GM12878 (cell line): ENCODE results near the gene PPARA. TPM values are rescaled to one million over a fixed set of nuclear protein-coding genes. Genes with fewer than 3 reads are reported as not detected.

Source experiments
- ATAC-seq: fragments of 200-7000 bp; cut with Tn5 transposase; 3 replicates; pipeline ENCODE4 v1.9.1; 2020; ENCODE audit warnings: mild to moderate bottlenecking, moderate library complexity
- BruUV-seq: library from RNA; stranded (reverse); fragments of 400-500 nt; replicated peaks from 2 replicates; lab custom pipeline; 2021; lab: Mats Ljungman, UMichigan
- CTCF ChIA-PET: fragments of 300-600 bp; sonication (Branson Sonifier 250); formaldehyde crosslinking; extraction: SDS; loops from one replicate; lab custom pipeline; 2021; ENCODE audit warnings: inconsistent platforms; lab: Yijun Ruan, JAX
- POLR2A ChIA-PET: fragments of 350-600 bp; formaldehyde crosslinking; extraction: SDS; loops from one replicate; lab custom pipeline; 2021; ENCODE audit warnings: inconsistent platforms; lab: Charles Lee
- RAD21 ChIA-PET: fragments of 300-600 bp; sonication (Branson Sonifier 250); formaldehyde crosslinking; loops from one replicate; lab custom pipeline; 2023; ENCODE audit warnings: antibody characterized with exemption; ENCODE audit not compliant: unreplicated experiment; lab: Charles Lee
- SMC1A ChIA-PET: fragments of 300-600 bp; sonication (Branson Sonifier 250); formaldehyde crosslinking; loops from one replicate; lab custom pipeline; 2023; ENCODE audit not compliant: unreplicated experiment, uncharacterized antibody; lab: Charles Lee
- DNase-seq: peaks from one replicate; pipeline ENCODE4 v3.0.0-alpha.2; 2011; ENCODE audit warnings: low read depth, low spot score
- FAIRE-seq: peaks from 3 replicates; lab custom pipeline; 2011; peaks lifted over from hg19 to GRCh38; lab: Jason Lieb, UNC
- H2AFZ ChIP-seq: 2 replicates; pipeline ENCODE4 v1.6.0; 2011; ENCODE audit warnings: low read depth, low read length, control low read depth; ENCODE audit not compliant: control insufficient read depth
- H3K27ac ChIP-seq: 2 replicates; pipeline ENCODE4 v1.5.1; 2011; ENCODE audit warnings: control low read depth; ENCODE audit not compliant: control insufficient read depth, insufficient read depth
- H3K27me3 ChIP-seq, 2 experiments: replicated peaks in 1 of 2; 2 replicates each; pipeline versions ENCODE4 v1.6.0 to v1.6.1; 2011; ENCODE audit warnings: low read length in 1 of 2; ENCODE audit not compliant: control insufficient read depth in 2 of 2, insufficient read depth in 2 of 2
- H3K36me3 ChIP-seq, 2 experiments: 2 replicates each; pipeline ENCODE4 v1.5.1; 2011; ENCODE audit warnings: low read length in 1 of 2; ENCODE audit not compliant: control insufficient read depth in 2 of 2, insufficient read depth in 2 of 2
- H3K4me1 ChIP-seq: 2 replicates; pipeline ENCODE4 v1.6.1; 2011; ENCODE audit warnings: mild to moderate bottlenecking, low read length, moderate library complexity, mixed read lengths; ENCODE audit not compliant: control insufficient read depth, insufficient read depth
- H3K4me2 ChIP-seq: 2 replicates; pipeline ENCODE4 v1.6.0; 2011; ENCODE audit warnings: control low read depth; ENCODE audit not compliant: control insufficient read depth, insufficient read depth
- H3K4me3 ChIP-seq: fragments of 200-600 bp; sonication (generic); 2 replicates; pipeline ENCODE4 v1.5.1; 2016
- H3K79me2 ChIP-seq: 2 replicates; pipeline ENCODE4 v1.6.0; 2011; ENCODE audit warnings: low read length; ENCODE audit not compliant: control insufficient read depth, insufficient read depth
- H3K9ac ChIP-seq: 2 replicates; pipeline ENCODE4 v1.8.0; 2011; ENCODE audit warnings: low read length, control low read depth, mixed read lengths; ENCODE audit not compliant: control insufficient read depth, insufficient read depth
- H3K9me3 ChIP-seq: replicated peaks from 3 replicates; pipeline ENCODE4 v1.5.1; 2011; ENCODE audit warnings: mild to moderate bottlenecking, low read length; ENCODE audit not compliant: control insufficient read depth, insufficient read depth
- H4K20me1 ChIP-seq: 2 replicates; pipeline ENCODE4 v1.6.0; 2011; ENCODE audit not compliant: control insufficient read depth, insufficient read depth
- FOXM1 ChIP-seq: IDR thresholded peaks from 2 replicates; pipeline ENCODE4 v1.6.1; 2012; ENCODE audit warnings: low read depth, mild to moderate bottlenecking, inconsistent platforms, low read length, moderate library complexity
- HDGF ChIP-seq: fragments of 450-650 bp; IDR thresholded peaks from 2 replicates; pipeline ENCODE4 v1.6.1; 2016; ENCODE audit warnings: antibody characterized with exemption
- MTA3 ChIP-seq: IDR thresholded peaks from 2 replicates; pipeline ENCODE4 v1.6.1; 2012; ENCODE audit warnings: low read length, inconsistent platforms, borderline replicate concordance
- POLR2AphosphoS5 ChIP-seq: IDR thresholded peaks from 2 replicates; pipeline ENCODE4 v1.6.1; 2011; ENCODE audit warnings: mild to moderate bottlenecking, low read length, inconsistent platforms
- RAD51 ChIP-seq: fragments of 450-650 bp; IDR thresholded peaks from 2 replicates; pipeline ENCODE4 v1.6.1; 2016; ENCODE audit warnings: moderate library complexity, mild to moderate bottlenecking, inconsistent platforms
- RBBP5 ChIP-seq: fragments of 200-600 bp; sonication (generic); conservative IDR thresholded peaks from 2 replicates; pipeline ENCODE4 v1.6.1; 2016
- WGBS: methylation state at CpG from one replicate; pipeline ENCODE4 v1.1.6; 2016; ENCODE audit warnings: low lambda C conversion rate; ENCODE audit not compliant: insufficient replicate concordance, insufficient coverage; ENCODE audit errors: missing lambda C conversion rate; 5-methylcytosine and 5-hydroxymethylcytosine counted together
- in situ Hi-C: fragments of 300-500 bp; cut with MboI; formaldehyde crosslinking; loops from 9 replicates; pipeline ENCODE4 v1.14.3; 2018; ENCODE audit warnings: mixed read lengths
- intact Hi-C: fragments of 100-400 bp; cut with micrococcal nuclease; formaldehyde crosslinking; loops from one replicate; pipeline ENCODE4 v1.14.2; 2022; ENCODE audit not compliant: unreplicated experiment
- polyA plus RNA-seq, 11 experiments: library from polyadenylated mRNA; depleted of rRNA in 4 of 11; unstranded in 6 of 11; stranded (reverse) in 5 of 11; fragments of >200 nt; fragmentation: Nextera tagmentation in 4 of 11; fragmentation: Illumina TruSeq in 1 of 11; extraction: Ambion mirVana in 4 of 11; extraction: Trizol in 1 of 11; gene quantifications; 1 replicate in 1 of 11; 2 replicates in 10 of 11; pipeline versions ENCODE4 v1.2.1 to v1.2.3, GENCODE V29; 2011 to 2016; ENCODE audit warnings: inconsistent platforms in 2 of 11, missing spikeins in 2 of 11, low read depth in 1 of 11
- total RNA-seq, 4 experiments: library from RNA; depleted of rRNA in 3 of 4; stranded (reverse); fragments of >200 nt in 3 of 4; fragmentation: Illumina TruSeq in 1 of 4; extraction: Trizol in 1 of 4; gene quantifications; 2 replicates each; pipeline versions ENCODE4 v1.2.1 to v1.2.3, GENCODE V29; 2013 to 2021
- TF ChIP-seq, protein P1 (sequence below): fragments of 150-350 bp; IDR thresholded peaks from 2 replicates; pipeline ENCODE4 v1.6.1; 2014; ENCODE audit warnings: mild to moderate bottlenecking, low read depth, low read length
- TF ChIP-seq, protein P2 (sequence below): fragments of 450-650 bp; formaldehyde crosslinking; IDR thresholded peaks from 2 replicates; pipeline ENCODE4 v1.4.0; 2020; ENCODE audit warnings: mild to moderate bottlenecking, moderate library complexity

The PPARA gene
- total and polyA plus RNA-seq, 10 of the 15 experiments (the other 5 are each of a cell fraction or from before 2014, with no cell fraction given): 0.72 to 10.4 (median 4.6) TPM

DNA sequence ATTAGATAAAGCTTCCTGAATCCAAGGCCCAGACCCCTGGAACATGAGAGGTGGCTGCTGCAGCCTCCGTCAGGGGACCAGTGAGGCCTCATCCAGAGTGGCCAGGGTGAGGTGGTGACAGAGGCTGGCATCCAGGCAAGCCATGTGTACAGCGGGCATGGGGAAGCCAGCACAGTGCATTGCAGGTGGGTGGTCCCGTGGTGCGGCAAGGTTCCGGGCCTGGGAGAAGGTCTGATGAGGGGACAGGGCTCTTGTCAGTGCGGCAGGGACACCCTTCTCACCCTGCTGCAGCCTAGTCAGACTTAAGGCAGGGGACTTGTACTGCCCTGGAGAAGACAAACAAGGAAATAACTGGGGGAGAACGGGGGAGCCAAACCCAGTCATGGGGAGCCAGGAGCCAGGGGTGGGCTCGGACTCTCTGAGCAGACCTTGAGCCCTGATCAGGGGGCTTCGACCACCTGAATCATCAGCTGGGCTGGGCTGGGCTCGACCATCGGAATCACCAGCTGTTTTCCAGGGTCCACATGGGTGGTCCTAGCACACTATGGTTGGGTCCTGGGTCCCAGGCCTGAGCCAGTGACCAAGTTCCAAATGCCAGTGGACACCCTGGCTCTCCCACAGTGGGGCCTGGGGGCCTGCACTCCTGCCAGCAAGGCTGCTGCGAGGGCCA, 122.6 kb downstream of the PPARA start:
- SMC1A ChIA-PET: no interaction called here
- H3K79me2 ChIP-seq: peaks cover 3% of the 10 kb centered on the region; the same call in 1 of the 2 replicates
- H3K27me3 ChIP-seq: no peaks in the 10 kb centered on the region
- no peak overlapping the region for H3K9ac ChIP-seq
- CTCF ChIA-PET: no interaction called here
- no peak for DNase-seq
- no peak for FAIRE-seq
- no peak overlapping the region for H3K27ac ChIP-seq
- in situ Hi-C loops: no loop called here
- ATAC-seq: no peak
- peaks cover 0 to 5% of the 10 kb centered on the region in 2 experiments; a peak in 3 of 4 replicates for H3K36me3 ChIP-seq
- H3K4me1 ChIP-seq: peaks cover 5% of the 10 kb centered on the region
- H3K4me3 ChIP-seq: no peak overlapping the region
- BruUV-seq: no TSS peak
- no peak overlapping the region for H3K4me2 ChIP-seq
- WGBS: 92% methylated on average over 12 of the region's 12 CpGs
- RAD21 ChIA-PET: no interaction called here
- intact Hi-C loops: no loop called here
- H3K9me3 ChIP-seq: peaks cover 2% of the 10 kb centered on the region; the same call in 2 of the 3 replicates
- POLR2A ChIA-PET: no interaction called here
- no peaks in the 10 kb centered on the region for H4K20me1 ChIP-seq
- H2AFZ ChIP-seq: no peak overlapping the region
- TF ChIP-seq MTA3: no peak
- TF ChIP-seq, protein P1, sequence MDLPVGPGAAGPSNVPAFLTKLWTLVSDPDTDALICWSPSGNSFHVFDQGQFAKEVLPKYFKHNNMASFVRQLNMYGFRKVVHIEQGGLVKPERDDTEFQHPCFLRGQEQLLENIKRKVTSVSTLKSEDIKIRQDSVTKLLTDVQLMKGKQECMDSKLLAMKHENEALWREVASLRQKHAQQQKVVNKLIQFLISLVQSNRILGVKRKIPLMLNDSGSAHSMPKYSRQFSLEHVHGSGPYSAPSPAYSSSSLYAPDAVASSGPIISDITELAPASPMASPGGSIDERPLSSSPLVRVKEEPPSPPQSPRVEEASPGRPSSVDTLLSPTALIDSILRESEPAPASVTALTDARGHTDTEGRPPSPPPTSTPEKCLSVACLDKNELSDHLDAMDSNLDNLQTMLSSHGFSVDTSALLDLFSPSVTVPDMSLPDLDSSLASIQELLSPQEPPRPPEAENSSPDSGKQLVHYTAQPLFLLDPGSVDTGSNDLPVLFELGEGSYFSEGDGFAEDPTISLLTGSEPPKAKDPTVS: no peak
- TF ChIP-seq, all 136 proteins: peak for 0

DNA sequence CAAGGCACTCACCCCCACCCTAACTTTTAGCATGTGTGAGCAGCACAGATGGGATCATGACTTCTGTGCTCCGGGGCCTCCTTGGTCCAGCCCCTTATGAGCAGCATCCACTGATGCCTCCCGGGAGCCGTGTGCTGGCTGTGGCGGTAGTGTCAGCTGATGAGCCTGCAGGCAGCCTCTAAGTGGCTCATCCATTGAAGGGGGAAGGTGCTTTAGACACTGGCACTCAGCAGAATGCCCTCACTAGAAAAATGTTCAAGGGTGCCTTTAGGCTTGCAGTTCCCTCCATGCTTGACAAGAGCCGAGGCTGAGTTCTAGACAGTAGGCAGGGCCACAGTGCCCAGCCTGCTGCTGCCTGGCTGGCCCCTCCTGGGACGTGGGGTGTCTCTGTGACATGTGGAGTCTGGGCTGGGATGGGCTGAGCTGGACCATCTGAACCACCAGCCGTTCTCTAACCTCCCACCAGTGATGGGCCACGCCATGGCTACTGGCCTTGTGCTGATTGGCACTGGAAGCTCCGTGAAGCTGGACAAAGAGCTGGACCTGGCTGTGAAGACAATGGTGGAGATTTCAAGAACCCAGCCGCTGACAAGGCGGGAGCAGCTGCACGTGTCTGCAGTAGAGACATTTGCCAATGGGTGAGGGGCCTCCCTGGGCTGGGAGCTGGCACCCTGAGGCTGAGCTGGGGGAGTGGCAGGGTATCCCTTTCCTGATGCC, 123.3 kb downstream of the PPARA start:
- no peaks in the 10 kb centered on the region for H3K79me2 ChIP-seq
- CTCF ChIA-PET: no interaction called here
- peaks cover 2% of the 10 kb centered on the region; the same call in 2 of the 3 replicates for H3K9me3 ChIP-seq
- TF ChIP-seq POLR2AphosphoS5 (no peak), FOXM1 (no peak), HDGF (no peak), RBBP5 (no peak), RAD51 (no peak)
- TF ChIP-seq, protein P2, sequence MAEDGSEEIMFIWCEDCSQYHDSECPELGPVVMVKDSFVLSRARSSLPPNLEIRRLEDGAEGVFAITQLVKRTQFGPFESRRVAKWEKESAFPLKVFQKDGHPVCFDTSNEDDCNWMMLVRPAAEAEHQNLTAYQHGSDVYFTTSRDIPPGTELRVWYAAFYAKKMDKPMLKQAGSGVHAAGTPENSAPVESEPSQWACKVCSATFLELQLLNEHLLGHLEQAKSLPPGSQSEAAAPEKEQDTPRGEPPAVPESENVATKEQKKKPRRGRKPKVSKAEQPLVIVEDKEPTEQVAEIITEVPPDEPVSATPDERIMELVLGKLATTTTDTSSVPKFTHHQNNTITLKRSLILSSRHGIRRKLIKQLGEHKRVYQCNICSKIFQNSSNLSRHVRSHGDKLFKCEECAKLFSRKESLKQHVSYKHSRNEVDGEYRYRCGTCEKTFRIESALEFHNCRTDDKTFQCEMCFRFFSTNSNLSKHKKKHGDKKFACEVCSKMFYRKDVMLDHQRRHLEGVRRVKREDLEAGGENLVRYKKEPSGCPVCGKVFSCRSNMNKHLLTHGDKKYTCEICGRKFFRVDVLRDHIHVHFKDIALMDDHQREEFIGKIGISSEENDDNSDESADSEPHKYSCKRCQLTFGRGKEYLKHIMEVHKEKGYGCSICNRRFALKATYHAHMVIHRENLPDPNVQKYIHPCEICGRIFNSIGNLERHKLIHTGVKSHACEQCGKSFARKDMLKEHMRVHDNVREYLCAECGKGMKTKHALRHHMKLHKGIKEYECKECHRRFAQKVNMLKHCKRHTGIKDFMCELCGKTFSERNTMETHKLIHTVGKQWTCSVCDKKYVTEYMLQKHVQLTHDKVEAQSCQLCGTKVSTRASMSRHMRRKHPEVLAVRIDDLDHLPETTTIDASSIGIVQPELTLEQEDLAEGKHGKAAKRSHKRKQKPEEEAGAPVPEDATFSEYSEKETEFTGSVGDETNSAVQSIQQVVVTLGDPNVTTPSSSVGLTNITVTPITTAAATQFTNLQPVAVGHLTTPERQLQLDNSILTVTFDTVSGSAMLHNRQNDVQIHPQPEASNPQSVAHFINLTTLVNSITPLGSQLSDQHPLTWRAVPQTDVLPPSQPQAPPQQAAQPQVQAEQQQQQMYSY: no peak
- RAD21 ChIA-PET: no interaction called here
- no peak overlapping the region for H3K9ac ChIP-seq
- peaks cover under 1 to 5% of the 10 kb centered on the region in 2 experiments; a peak in 3 of 4 replicates for H3K36me3 ChIP-seq
- no peak overlapping the region for H3K4me2 ChIP-seq
- H2AFZ ChIP-seq: no peak overlapping the region
- SMC1A ChIA-PET: no interaction called here
- in situ Hi-C loops: no loop called here
- no peaks in the 10 kb centered on the region for H3K27me3 ChIP-seq
- no TSS peak for BruUV-seq
- no peaks in the 10 kb centered on the region for H3K4me1 ChIP-seq
- FAIRE-seq: no peak
- no peak for DNase-seq
- 95% methylated on average over 12 of the region's 12 CpGs for WGBS
- POLR2A ChIA-PET: no interaction called here
- no peak overlapping the region for H3K4me3 ChIP-seq
- no peaks in the 10 kb centered on the region for H4K20me1 ChIP-seq
- ATAC-seq: no peak
- H3K27ac ChIP-seq: no peak overlapping the region
- intact Hi-C loops: no loop called here
